ENCODE results near the gene HES3. TPM values are rescaled to one million over a fixed set of nuclear protein-coding genes. Genes with fewer than 3 reads are reported as not detected.

Gene HES3
- polyA plus RNA-seq, 1 donor, result not detected

GRCh38 chr1:6281511-6282402 lies 37.8 kb downstream of the HES3 start:
- H3K36me3 ChIP-seq (ENCODE audit: control insufficient read depth, insufficient read depth, low read length), result no peaks in the 10 kb centered on the region
- H3K4me1 ChIP-seq (ENCODE audit: control insufficient read depth, insufficient read depth, low read length), result peaks cover 59% of the 10 kb centered on the region
- no peaks in the 10 kb centered on the region for H3K27me3 ChIP-seq (ENCODE audit: control insufficient read depth, insufficient read depth, low read length)
- peak overlapping the region; percentile 98 for H3K27ac ChIP-seq (ENCODE audit: low read length)
- H3K9me3 ChIP-seq (ENCODE audit: control insufficient read depth, low read depth, low read length), result no peaks in the 10 kb centered on the region
- no CpG with 5 or more reads among the region's 19 CpGs for whole genome bisulfite sequencing (ENCODE audit: insufficient coverage, low lambda C conversion rate)
- no peak overlapping the region for H3K4me3 ChIP-seq (ENCODE audit: low read length)
- DNase-seq, result peak; percentile 94 to 97

GRCh38 chr1:6282577-6283270 lies 38.7 kb downstream of the HES3 start:
- Histone ChIP-seq H3K27ac (ENCODE audit: low read length) (peak overlapping the region; percentile 98), H3K27me3 (ENCODE audit: control insufficient read depth, insufficient read depth, low read length) (no peaks in the 10 kb centered on the region), H3K36me3 (ENCODE audit: control insufficient read depth, insufficient read depth, low read length) (no peaks in the 10 kb centered on the region), H3K4me3 (ENCODE audit: low read length) (no peak overlapping the region), H3K9me3 (ENCODE audit: control insufficient read depth, low read depth, low read length) (no peaks in the 10 kb centered on the region), H3K4me1 (ENCODE audit: control insufficient read depth, insufficient read depth, low read length) (peaks cover 51% of the 10 kb centered on the region)
- DNase-seq, result peak; percentile 80 to 88
- no CpG with 5 or more reads among the region's 17 CpGs for WGBS (ENCODE audit: insufficient coverage, low lambda C conversion rate)

GRCh38 chr1:6285336-6285735 lies 41.4 kb downstream of the HES3 start:
- Histone ChIP-seq H3K9me3 (ENCODE audit: control insufficient read depth, low read depth, low read length) (no peaks in the 10 kb centered on the region), H3K27me3 (ENCODE audit: control insufficient read depth, insufficient read depth, low read length) (no peaks in the 10 kb centered on the region), H3K36me3 (ENCODE audit: control insufficient read depth, insufficient read depth, low read length) (no peaks in the 10 kb centered on the region), H3K4me1 (ENCODE audit: control insufficient read depth, insufficient read depth, low read length) (peaks cover 27% of the 10 kb centered on the region), H3K4me3 (ENCODE audit: low read length) (no peak overlapping the region), H3K27ac (ENCODE audit: low read length) (no peak overlapping the region)
- no peak for DNase-seq
- no CpG with 5 or more reads among the region's 11 CpGs for WGBS (ENCODE audit: insufficient coverage, low lambda C conversion rate)

- peaks cover 18% of the 10 kb centered on the region for H3K4me1 ChIP-seq (ENCODE audit: control insufficient read depth, insufficient read depth, low read length)
- WGBS (ENCODE audit: insufficient coverage, low lambda C conversion rate), result no CpG with 5 or more reads among the region's 8 CpGs
- H3K27ac ChIP-seq (ENCODE audit: low read length), result no peak overlapping the region
- no peaks in the 10 kb centered on the region for H3K9me3 ChIP-seq (ENCODE audit: control insufficient read depth, low read depth, low read length)
- H3K27me3 ChIP-seq (ENCODE audit: control insufficient read depth, insufficient read depth, low read length), result no peaks in the 10 kb centered on the region
- H3K4me3 ChIP-seq (ENCODE audit: low read length), result no peak overlapping the region
- H3K36me3 ChIP-seq (ENCODE audit: control insufficient read depth, insufficient read depth, low read length), result no peaks in the 10 kb centered on the region
- no peak for DNase-seq
These were observed 42.3 kb downstream of the HES3 start for GRCh38 chr1:6286266-6286665.

GRCh38 chr1:6287029-6287428 lies 43.0 kb downstream of the HES3 start:
- WGBS (ENCODE audit: insufficient coverage, low lambda C conversion rate), result no CpG with 5 or more reads among the region's 13 CpGs
- Histone ChIP-seq H3K9me3 (ENCODE audit: control insufficient read depth, low read depth, low read length) (no peaks in the 10 kb centered on the region), H3K27me3 (ENCODE audit: control insufficient read depth, insufficient read depth, low read length) (no peaks in the 10 kb centered on the region), H3K4me3 (ENCODE audit: low read length) (no peak overlapping the region), H3K27ac (ENCODE audit: low read length) (no peak overlapping the region), H3K36me3 (ENCODE audit: control insufficient read depth, insufficient read depth, low read length) (no peaks in the 10 kb centered on the region), H3K4me1 (ENCODE audit: control insufficient read depth, insufficient read depth, low read length) (peaks cover 11% of the 10 kb centered on the region)
- DNase-seq, result no peak

- 96% methylated on average over 4 of the region's 10 CpGs for WGBS (ENCODE audit: insufficient coverage, low lambda C conversion rate)
- no peak for DNase-seq
- Histone ChIP-seq H3K4me1 (ENCODE audit: control insufficient read depth, insufficient read depth, low read length) (peaks cover 6% of the 10 kb centered on the region), H3K36me3 (ENCODE audit: control insufficient read depth, insufficient read depth, low read length) (no peaks in the 10 kb centered on the region), H3K4me3 (ENCODE audit: low read length) (no peak overlapping the region), H3K9me3 (ENCODE audit: control insufficient read depth, low read depth, low read length) (no peaks in the 10 kb centered on the region), H3K27ac (ENCODE audit: low read length) (no peak overlapping the region), H3K27me3 (ENCODE audit: control insufficient read depth, insufficient read depth, low read length) (no peaks in the 10 kb centered on the region)
These were observed 43.5 kb downstream of the HES3 start for GRCh38 chr1:6287431-6287886.

GRCh38 chr1:6288026-6288425 lies 44.0 kb downstream of the HES3 start:
- no CpG with 5 or more reads among the region's 14 CpGs for WGBS (ENCODE audit: insufficient coverage, low lambda C conversion rate)
- Histone ChIP-seq H3K27me3 (ENCODE audit: control insufficient read depth, insufficient read depth, low read length) (no peaks in the 10 kb centered on the region), H3K4me3 (ENCODE audit: low read length) (no peak overlapping the region), H3K27ac (ENCODE audit: low read length) (no peak overlapping the region), H3K4me1 (ENCODE audit: control insufficient read depth, insufficient read depth, low read length) (peaks cover under 1% of the 10 kb centered on the region), H3K9me3 (ENCODE audit: control insufficient read depth, low read depth, low read length) (no peaks in the 10 kb centered on the region), H3K36me3 (ENCODE audit: control insufficient read depth, insufficient read depth, low read length) (no peaks in the 10 kb centered on the region)
- no peak for DNase-seq

- Histone ChIP-seq H3K4me3 (ENCODE audit: low read length) (no peak overlapping the region), H3K4me1 (ENCODE audit: control insufficient read depth, insufficient read depth, low read length) (no peaks in the 10 kb centered on the region), H3K36me3 (ENCODE audit: control insufficient read depth, insufficient read depth, low read length) (peaks cover 3% of the 10 kb centered on the region), H3K27me3 (ENCODE audit: control insufficient read depth, insufficient read depth, low read length) (no peaks in the 10 kb centered on the region), H3K27ac (ENCODE audit: low read length) (no peak overlapping the region), H3K9me3 (ENCODE audit: control insufficient read depth, low read depth, low read length) (no peaks in the 10 kb centered on the region)
- no CpG with 5 or more reads among the region's 10 CpGs for WGBS (ENCODE audit: insufficient coverage, low lambda C conversion rate)
- no peak for DNase-seq
These were observed 44.7 kb downstream of the HES3 start for GRCh38 chr1:6288665-6289064.

GRCh38 chr1:6292102-6292501 lies 48.1 kb downstream of the HES3 start:
- DNase-seq, result no peak
- Histone ChIP-seq H3K4me3 (ENCODE audit: low read length) (no peak overlapping the region), H3K36me3 (ENCODE audit: control insufficient read depth, insufficient read depth, low read length) (peaks cover 12% of the 10 kb centered on the region), H3K9me3 (ENCODE audit: control insufficient read depth, low read depth, low read length) (no peaks in the 10 kb centered on the region), H3K27me3 (ENCODE audit: control insufficient read depth, insufficient read depth, low read length) (no peaks in the 10 kb centered on the region), H3K27ac (ENCODE audit: low read length) (no peak overlapping the region), H3K4me1 (ENCODE audit: control insufficient read depth, insufficient read depth, low read length) (no peaks in the 10 kb centered on the region)
- no CpG with 5 or more reads among the region's 10 CpGs for WGBS (ENCODE audit: insufficient coverage, low lambda C conversion rate)

GRCh38 chr1:6294080-6294889 lies 50.3 kb downstream of the HES3 start:
- peaks cover 12% of the 10 kb centered on the region for H3K36me3 ChIP-seq (ENCODE audit: control insufficient read depth, insufficient read depth, low read length)
- no peak overlapping the region for H3K4me3 ChIP-seq (ENCODE audit: low read length)
- H3K4me1 ChIP-seq (ENCODE audit: control insufficient read depth, insufficient read depth, low read length), result no peaks in the 10 kb centered on the region
- no peaks in the 10 kb centered on the region for H3K9me3 ChIP-seq (ENCODE audit: control insufficient read depth, low read depth, low read length)
- DNase-seq, result no peak
- whole genome bisulfite sequencing (ENCODE audit: insufficient coverage, low lambda C conversion rate), result no CpG with 5 or more reads among the region's 14 CpGs
- H3K27me3 ChIP-seq (ENCODE audit: control insufficient read depth, insufficient read depth, low read length), result no peaks in the 10 kb centered on the region
- no peak overlapping the region for H3K27ac ChIP-seq (ENCODE audit: low read length)
